ENCODE results near the gene VRK3. TPM values are rescaled to one million over a fixed set of nuclear protein-coding genes. Genes with fewer than 3 reads are reported as not detected.
A peak's percentile ranks its signal among the peaks of the same experiment; 100 is the strongest.
"Not testable (repeated sequence)": the region's sequence is repeated elsewhere in the genome, so short reads cannot be mapped to it uniquely, and the experiment has no call there.

VRK3 gene
- polyA plus RNA-seq (ENCODE audit: insufficient read depth in 1 of 5, insufficient read length in 5 of 5, low replicate concordance in 1 of 5): 10 to 100 TPM; 36.4 to 45.5 (median 42.5) TPM
- long read RNA-seq, donor 1, transcript VRK3-217 (15 exons, 2,126 nt): major isoform, 5 of 12 reads
- long read RNA-seq, donor 1, partial matches to known transcripts: 0 of 12 reads
- long read RNA-seq, donor 1, other reads (novel, unspliced or antisense): 0 of 12 reads
- long read RNA-seq, donor 2, partial matches to known transcripts: 0 of 6 reads
- long read RNA-seq, donor 2, other reads (novel, unspliced or antisense): 0 of 6 reads
- long read RNA-seq, donor 3, transcript VRK3-217 (15 exons, 2,126 nt): major isoform, 5 of 11 reads
- long read RNA-seq, donor 3, partial matches to known transcripts: 0 of 11 reads
- long read RNA-seq, donor 3, other reads (novel, unspliced or antisense): 0 of 11 reads
- long read RNA-seq, donor 4, partial matches to known transcripts: 0 of 11 reads
- long read RNA-seq, donor 4, other reads (novel, unspliced or antisense): 0 of 11 reads
- long read RNA-seq, donor 5, partial matches to known transcripts: 0 of 5 reads
- long read RNA-seq, donor 5, other reads (novel, unspliced or antisense): 0 of 5 reads
- long read RNA-seq, donor 6, transcript VRK3-217 (15 exons, 2,126 nt): major isoform, 5 of 10 reads
- long read RNA-seq, donor 6, partial matches to known transcripts: 0 of 10 reads
- long read RNA-seq, donor 6, other reads (novel, unspliced or antisense): 0 of 10 reads
- long read RNA-seq, donor 7, partial matches to known transcripts: 0 of 5 reads
- long read RNA-seq, donor 7, other reads (novel, unspliced or antisense): 0 of 5 reads
- long read RNA-seq, donor 8, partial matches to known transcripts: 0 of 2 reads
- long read RNA-seq, donor 8, other reads (novel, unspliced or antisense): 0 of 2 reads

- DNase-seq: peak; percentile 100
Measured at GRCh38 chr19:50025022-50025793, at the start of gene VRK3. Gene VRK3, minus strand, starts transcription at chr19:50025372. Its CDS starts 9,210 bp downstream, at chr19:50016162.

GRCh38 chr19:50068382-50068781, 43.2 kb upstream of the VRK3 start:
- not testable (repeated sequence) for DNase-seq

- DNase-seq: no peak
Measured at GRCh38 chr19:50067575-50067974, 42.4 kb upstream of the VRK3 start.

GRCh38 chr19:50065938-50066337, 40.8 kb upstream of the VRK3 start:
- no peak for DNase-seq

GRCh38 chr19:50061650-50062049, 36.5 kb upstream of the VRK3 start:
- DNase-seq: no peak

- no peak for DNase-seq
Measured at GRCh38 chr19:50060107-50060506, 34.9 kb upstream of the VRK3 start.

GRCh38 chr19:50059045-50059444, 33.9 kb upstream of the VRK3 start:
- DNase-seq: no peak

- DNase-seq: no peak
Measured at GRCh38 chr19:50058425-50058824, 33.3 kb upstream of the VRK3 start.

- no peak for DNase-seq
Measured at GRCh38 chr19:50053119-50053518, 27.9 kb upstream of the VRK3 start.

- DNase-seq: no peak
Measured at GRCh38 chr19:50051964-50052363, 26.8 kb upstream of the VRK3 start.

- not testable (repeated sequence) for DNase-seq
Measured at GRCh38 chr19:50051228-50051895, 26.2 kb upstream of the VRK3 start.

GRCh38 chr19:50050406-50051227, 25.4 kb upstream of the VRK3 start:
- DNase-seq: peak; percentile 81 to 87

- peak in 1 of 2 donors; percentile 26 for DNase-seq
Measured at GRCh38 chr19:50047671-50048070, 22.5 kb upstream of the VRK3 start.

GRCh38 chr19:50046649-50047503, 21.7 kb upstream of the VRK3 start:
- DNase-seq: peak; percentile 33 to 58

- DNase-seq: no peak
Measured at GRCh38 chr19:50044922-50045321, 19.8 kb upstream of the VRK3 start.

- no peak for DNase-seq
Measured at GRCh38 chr19:50043967-50044366, 18.8 kb upstream of the VRK3 start.

GRCh38 chr19:50042363-50043024, 17.3 kb upstream of the VRK3 start:
- DNase-seq: no peak

GRCh38 chr19:50040967-50041366, 15.8 kb upstream of the VRK3 start:
- DNase-seq: no peak

GRCh38 chr19:50039968-50040367, 14.8 kb upstream of the VRK3 start:
- DNase-seq: no peak

Data from right lung (tissue), 10 donors.